ENCODE measurements around the gene PWWP2B. TPM values are rescaled to one million over a fixed set of nuclear protein-coding genes. Genes with fewer than 3 reads are reported as not detected.

PWWP2B gene
- total RNA-seq, 1 experiment from 2014 or later, result 51.6 TPM

DNA sequence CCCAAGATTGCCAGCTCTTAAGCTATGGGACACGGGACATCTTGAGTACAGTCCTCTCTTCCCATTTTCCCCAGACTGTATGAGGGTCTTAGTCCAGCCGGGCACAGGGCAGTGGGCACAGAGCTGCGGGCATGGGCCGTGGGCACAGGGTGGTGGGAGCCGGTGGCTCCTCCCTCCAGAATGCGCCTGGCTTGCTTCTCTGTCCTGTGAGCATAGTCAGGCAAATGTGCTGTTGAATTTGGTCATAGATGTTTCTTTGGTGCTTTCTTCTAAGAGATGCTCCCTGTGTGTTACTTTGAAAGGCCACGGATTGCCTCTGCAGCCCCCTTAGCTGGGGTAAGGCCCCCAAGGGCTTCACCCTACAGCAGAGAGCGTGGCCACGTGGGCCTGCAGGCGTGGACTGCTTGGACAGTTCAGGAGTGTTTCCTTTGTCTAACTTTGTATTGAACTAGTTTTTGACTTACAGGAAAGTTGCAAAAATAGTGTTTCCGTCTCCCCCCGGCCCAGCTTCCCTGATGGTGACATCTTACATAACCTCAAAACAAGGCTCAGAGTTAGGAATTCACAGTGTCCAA lies 40.3 kb upstream of the PWWP2B start:
- Histone ChIP-seq H3K4me3 (ENCODE audit: low read depth in 2 of 2, low read length in 2 of 2) (no peak overlapping the region), H3K4me1 (ENCODE audit: control insufficient read depth, insufficient read depth, low read length) (no peaks in the 10 kb centered on the region), H3K36me3 (ENCODE audit: control insufficient read depth, insufficient read depth, low read length) (no peaks in the 10 kb centered on the region), H3K9me3 (ENCODE audit: control insufficient read depth, insufficient read depth, low read depth, low read length) (no peaks in the 10 kb centered on the region), H3K27ac (ENCODE audit: low read length) (no peak overlapping the region), H3K27me3 (ENCODE audit: control insufficient read depth, insufficient read depth, low read length) (no peaks in the 10 kb centered on the region)
- in situ Hi-C loops (cut with HindIII; ENCODE audit: low pct_unique_long_range_greater_than_20kb, low sequenced_read_pairs) (no loop called here), intact Hi-C loops (cut with micrococcal nuclease; ENCODE audit: unreplicated experiment) (no loop called here)
- ChIA-PET POLR2A (no interaction called here), CTCF (no interaction called here)
- no peak for TF ChIP-seq POLR2AphosphoS5 (IDR thresholded peaks at IDR 0.05; ENCODE audit: low read depth, low read length)
- TF ChIP-seq SIN3A (IDR thresholded peaks at IDR 0.05; ENCODE audit: borderline replicate concordance, insufficient read depth, low read depth, low read length), result no peak
- TF ChIP-seq, protein P1, sequence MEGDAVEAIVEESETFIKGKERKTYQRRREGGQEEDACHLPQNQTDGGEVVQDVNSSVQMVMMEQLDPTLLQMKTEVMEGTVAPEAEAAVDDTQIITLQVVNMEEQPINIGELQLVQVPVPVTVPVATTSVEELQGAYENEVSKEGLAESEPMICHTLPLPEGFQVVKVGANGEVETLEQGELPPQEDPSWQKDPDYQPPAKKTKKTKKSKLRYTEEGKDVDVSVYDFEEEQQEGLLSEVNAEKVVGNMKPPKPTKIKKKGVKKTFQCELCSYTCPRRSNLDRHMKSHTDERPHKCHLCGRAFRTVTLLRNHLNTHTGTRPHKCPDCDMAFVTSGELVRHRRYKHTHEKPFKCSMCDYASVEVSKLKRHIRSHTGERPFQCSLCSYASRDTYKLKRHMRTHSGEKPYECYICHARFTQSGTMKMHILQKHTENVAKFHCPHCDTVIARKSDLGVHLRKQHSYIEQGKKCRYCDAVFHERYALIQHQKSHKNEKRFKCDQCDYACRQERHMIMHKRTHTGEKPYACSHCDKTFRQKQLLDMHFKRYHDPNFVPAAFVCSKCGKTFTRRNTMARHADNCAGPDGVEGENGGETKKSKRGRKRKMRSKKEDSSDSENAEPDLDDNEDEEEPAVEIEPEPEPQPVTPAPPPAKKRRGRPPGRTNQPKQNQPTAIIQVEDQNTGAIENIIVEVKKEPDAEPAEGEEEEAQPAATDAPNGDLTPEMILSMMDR (IDR thresholded peaks at IDR 0.05), result no peak
- TF ChIP-seq, protein P2, sequence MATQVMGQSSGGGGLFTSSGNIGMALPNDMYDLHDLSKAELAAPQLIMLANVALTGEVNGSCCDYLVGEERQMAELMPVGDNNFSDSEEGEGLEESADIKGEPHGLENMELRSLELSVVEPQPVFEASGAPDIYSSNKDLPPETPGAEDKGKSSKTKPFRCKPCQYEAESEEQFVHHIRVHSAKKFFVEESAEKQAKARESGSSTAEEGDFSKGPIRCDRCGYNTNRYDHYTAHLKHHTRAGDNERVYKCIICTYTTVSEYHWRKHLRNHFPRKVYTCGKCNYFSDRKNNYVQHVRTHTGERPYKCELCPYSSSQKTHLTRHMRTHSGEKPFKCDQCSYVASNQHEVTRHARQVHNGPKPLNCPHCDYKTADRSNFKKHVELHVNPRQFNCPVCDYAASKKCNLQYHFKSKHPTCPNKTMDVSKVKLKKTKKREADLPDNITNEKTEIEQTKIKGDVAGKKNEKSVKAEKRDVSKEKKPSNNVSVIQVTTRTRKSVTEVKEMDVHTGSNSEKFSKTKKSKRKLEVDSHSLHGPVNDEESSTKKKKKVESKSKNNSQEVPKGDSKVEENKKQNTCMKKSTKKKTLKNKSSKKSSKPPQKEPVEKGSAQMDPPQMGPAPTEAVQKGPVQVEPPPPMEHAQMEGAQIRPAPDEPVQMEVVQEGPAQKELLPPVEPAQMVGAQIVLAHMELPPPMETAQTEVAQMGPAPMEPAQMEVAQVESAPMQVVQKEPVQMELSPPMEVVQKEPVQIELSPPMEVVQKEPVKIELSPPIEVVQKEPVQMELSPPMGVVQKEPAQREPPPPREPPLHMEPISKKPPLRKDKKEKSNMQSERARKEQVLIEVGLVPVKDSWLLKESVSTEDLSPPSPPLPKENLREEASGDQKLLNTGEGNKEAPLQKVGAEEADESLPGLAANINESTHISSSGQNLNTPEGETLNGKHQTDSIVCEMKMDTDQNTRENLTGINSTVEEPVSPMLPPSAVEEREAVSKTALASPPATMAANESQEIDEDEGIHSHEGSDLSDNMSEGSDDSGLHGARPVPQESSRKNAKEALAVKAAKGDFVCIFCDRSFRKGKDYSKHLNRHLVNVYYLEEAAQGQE (IDR thresholded peaks at IDR 0.05; ENCODE audit: insufficient read depth in 1 of 2, low read depth in 2 of 2, low read length in 1 of 2), result no peak
- TF ChIP-seq TCF7L2 (IDR thresholded peaks at IDR 0.05; ENCODE audit: low read depth, low read length), result no peak
- DNase-seq (ENCODE audit: low read depth, low spot score) (no peak), ATAC-seq (no peak)
- no TSS peak for BruUV-seq (replicated peaks)

DNA sequence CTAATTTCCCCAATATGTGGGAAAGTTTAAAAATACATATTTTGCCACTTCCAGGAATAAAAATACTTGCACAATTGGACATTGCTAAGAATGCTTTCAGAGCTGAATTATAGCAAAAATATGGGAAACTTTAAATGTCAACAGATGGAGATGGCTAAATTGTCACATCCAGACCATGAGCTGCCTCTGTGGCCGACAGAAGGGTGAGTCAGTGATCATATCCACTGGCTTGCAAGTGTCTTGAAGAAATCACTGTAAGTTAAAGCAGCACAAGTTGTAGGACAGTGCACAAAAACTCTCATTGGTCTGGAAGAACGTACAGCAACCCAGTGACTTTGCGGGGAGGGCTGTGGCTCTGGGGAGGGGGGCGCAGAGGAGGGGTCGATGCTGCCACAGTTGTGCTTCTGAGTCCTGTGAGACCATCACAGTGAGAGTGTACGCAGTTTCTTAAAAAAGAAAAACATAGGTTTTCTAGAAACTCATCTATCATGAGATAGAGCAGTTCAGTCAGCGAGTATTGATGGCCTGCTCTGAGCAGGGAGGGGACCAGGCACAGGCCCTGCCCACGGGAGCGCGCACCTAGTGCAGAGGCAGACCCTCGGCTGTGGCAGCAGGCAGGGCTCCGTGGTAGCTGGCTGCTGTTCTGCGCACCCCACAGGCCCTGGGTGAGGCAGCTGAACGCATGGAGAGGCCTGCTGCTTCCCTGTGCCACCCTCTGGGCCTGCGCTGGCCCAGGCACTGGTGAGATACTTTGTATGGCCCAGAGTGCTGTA lies 39.5 kb upstream of the PWWP2B start:
- Histone ChIP-seq H3K36me3 (ENCODE audit: control insufficient read depth, insufficient read depth, low read length) (no peaks in the 10 kb centered on the region), H3K9me3 (ENCODE audit: control insufficient read depth, insufficient read depth, low read depth, low read length) (no peaks in the 10 kb centered on the region), H3K27ac (ENCODE audit: low read length) (no peak overlapping the region), H3K27me3 (ENCODE audit: control insufficient read depth, insufficient read depth, low read length) (no peaks in the 10 kb centered on the region), H3K4me3 (ENCODE audit: low read depth in 2 of 2, low read length in 2 of 2) (no peak overlapping the region), H3K4me1 (ENCODE audit: control insufficient read depth, insufficient read depth, low read length) (no peaks in the 10 kb centered on the region)
- ATAC-seq (no peak), DNase-seq (ENCODE audit: low read depth, low spot score) (no peak)
- in situ Hi-C loops (cut with HindIII; ENCODE audit: low pct_unique_long_range_greater_than_20kb, low sequenced_read_pairs), result no loop called here
- intact Hi-C loops (cut with micrococcal nuclease; ENCODE audit: unreplicated experiment), result no loop called here
- ChIA-PET CTCF (no interaction called here), POLR2A (no interaction called here)
- no peak for TF ChIP-seq SIN3A (IDR thresholded peaks at IDR 0.05; ENCODE audit: borderline replicate concordance, insufficient read depth, low read depth, low read length)
- TF ChIP-seq, protein P2 (IDR thresholded peaks at IDR 0.05; ENCODE audit: insufficient read depth in 1 of 2, low read depth in 2 of 2, low read length in 1 of 2), result no peak
- no peak for TF ChIP-seq POLR2AphosphoS5 (IDR thresholded peaks at IDR 0.05; ENCODE audit: low read depth, low read length)
- TF ChIP-seq TCF7L2 (IDR thresholded peaks at IDR 0.05; ENCODE audit: low read depth, low read length), result no peak
- TF ChIP-seq, protein P1 (IDR thresholded peaks at IDR 0.05), result no peak
- BruUV-seq (replicated peaks), result no TSS peak

Measured in Panc1 (cell line).